HFF-Myc (cell line): ENCODE results near the gene GBGT1.

Source experiments
- DNase-seq: peaks from one replicate; pipeline ENCODE4 v3.0.0-alpha.2; 2011; ENCODE audit warnings: low read depth; ENCODE audit errors: extremely low read depth
- H3K4me3 ChIP-seq: replicated peaks from 2 replicates; pipeline ENCODE4 v1.5.1; 2011; ENCODE audit warnings: low read depth, mild to moderate bottlenecking, control low read depth, low read length
- CTCF ChIP-seq: IDR thresholded peaks from 2 replicates; pipeline ENCODE4 v1.5.1; 2012; ENCODE audit warnings: mild to moderate bottlenecking, low read depth, low read length, control low read depth; ENCODE audit errors: missing control alignments

Gene GBGT1

GRCh38 chr9:133194597-133194996 is 30.9 kb upstream of the GBGT1 start:
- TF ChIP-seq CTCF = no peak
- no peak overlapping the region for H3K4me3 ChIP-seq
- DNase-seq = no peak

- H3K4me3 ChIP-seq = no peak overlapping the region
- TF ChIP-seq CTCF = no peak
- no peak for DNase-seq
Observed at GRCh38 chr9:133191989-133192388, 28.3 kb upstream of the GBGT1 start.

DNA sequence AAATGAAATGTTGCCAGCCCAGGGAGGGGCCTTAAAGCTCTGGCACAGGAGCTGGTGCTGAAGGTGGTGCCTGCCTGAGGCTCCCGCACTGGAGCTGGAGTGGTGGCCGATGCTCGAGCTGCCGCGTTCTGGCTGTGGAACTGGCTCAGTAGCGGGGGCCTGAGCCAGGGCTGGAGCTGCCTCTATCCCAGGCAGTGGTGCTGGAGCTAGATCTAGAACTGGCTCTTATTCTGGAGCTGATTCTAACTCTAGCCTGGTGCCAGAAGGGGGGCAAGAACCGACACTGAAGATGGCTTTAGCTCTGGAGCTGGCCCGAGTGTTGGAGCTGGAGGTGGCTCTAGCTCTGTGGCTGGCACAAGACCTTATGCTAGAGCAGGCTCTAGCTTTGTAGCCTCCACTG is 26.1 kb upstream of the GBGT1 start:
- no peak for TF ChIP-seq CTCF
- no peak overlapping the region for H3K4me3 ChIP-seq
- DNase-seq = no peak

GRCh38 chr9:133188843-133189180 is 25.1 kb upstream of the GBGT1 start:
- DNase-seq = no peak
- H3K4me3 ChIP-seq = no peak overlapping the region
- TF ChIP-seq CTCF = no peak

GRCh38 chr9:133188006-133188842 is 24.5 kb upstream of the GBGT1 start:
- no peak overlapping the region for H3K4me3 ChIP-seq
- DNase-seq = no peak
- no peak for TF ChIP-seq CTCF

DNA sequence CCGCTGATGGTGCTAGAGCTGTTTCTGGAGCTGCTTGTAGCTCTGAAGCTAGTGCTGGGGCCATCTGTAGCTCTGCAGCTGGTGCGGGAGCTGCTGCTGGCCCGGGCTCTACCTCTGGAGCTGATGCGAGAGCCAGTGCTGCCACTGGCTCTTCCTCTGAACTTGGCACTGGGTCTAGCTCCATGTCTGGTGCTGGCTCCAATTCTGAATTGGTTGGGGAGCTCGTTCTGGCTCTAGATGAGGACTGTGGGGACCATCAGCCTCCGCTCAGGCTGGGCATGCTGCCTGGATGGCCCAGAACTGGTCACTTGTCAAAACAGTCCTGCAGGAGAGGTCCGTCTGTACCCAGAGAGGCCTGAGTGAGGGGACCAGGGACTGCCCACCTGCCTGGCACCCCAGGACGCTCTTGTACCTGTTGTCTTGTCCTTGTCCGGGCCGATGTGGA is 23.9 kb upstream of the GBGT1 start:
- no peak for TF ChIP-seq CTCF
- DNase-seq = no peak
- H3K4me3 ChIP-seq = no peak overlapping the region

GRCh38 chr9:133186736-133187135 is 23.0 kb upstream of the GBGT1 start:
- TF ChIP-seq CTCF = no peak
- H3K4me3 ChIP-seq = no peak overlapping the region
- DNase-seq = no peak
